GM12878 (cell line): ENCODE data around the gene ASTN1. TPM values are rescaled to one million over a fixed set of nuclear protein-coding genes. Genes with fewer than 3 reads are reported as not detected.

Experiments used
- ATAC-seq: fragments of 200-7000 bp; cut with Tn5 transposase; 3 replicates; pipeline ENCODE4 v1.9.1; 2020; ENCODE audit warnings: mild to moderate bottlenecking, moderate library complexity
- BruUV-seq: library from RNA; stranded (reverse); fragments of 400-500 nt; replicated peaks from 2 replicates; lab custom pipeline; 2021; lab: Mats Ljungman, UMichigan
- CTCF ChIA-PET: fragments of 300-600 bp; sonication (Branson Sonifier 250); formaldehyde crosslinking; extraction: SDS; loops from one replicate; lab custom pipeline; 2021; ENCODE audit warnings: inconsistent platforms; lab: Yijun Ruan, JAX
- POLR2A ChIA-PET: fragments of 350-600 bp; formaldehyde crosslinking; extraction: SDS; loops from one replicate; lab custom pipeline; 2021; ENCODE audit warnings: inconsistent platforms; lab: Charles Lee
- RAD21 ChIA-PET: fragments of 300-600 bp; sonication (Branson Sonifier 250); formaldehyde crosslinking; loops from one replicate; lab custom pipeline; 2023; ENCODE audit warnings: antibody characterized with exemption; ENCODE audit not compliant: unreplicated experiment; lab: Charles Lee
- SMC1A ChIA-PET: fragments of 300-600 bp; sonication (Branson Sonifier 250); formaldehyde crosslinking; loops from one replicate; lab custom pipeline; 2023; ENCODE audit not compliant: unreplicated experiment, uncharacterized antibody; lab: Charles Lee
- DNase-seq: peaks from one replicate; pipeline ENCODE4 v3.0.0-alpha.2; 2011; ENCODE audit warnings: low read depth, low spot score
- FAIRE-seq: peaks from 3 replicates; lab custom pipeline; 2011; peaks lifted over from hg19 to GRCh38; lab: Jason Lieb, UNC
- H2AFZ ChIP-seq: 2 replicates; pipeline ENCODE4 v1.6.0; 2011; ENCODE audit warnings: low read depth, low read length, control low read depth; ENCODE audit not compliant: control insufficient read depth
- H3K27ac ChIP-seq: 2 replicates; pipeline ENCODE4 v1.5.1; 2011; ENCODE audit warnings: control low read depth; ENCODE audit not compliant: control insufficient read depth, insufficient read depth
- H3K27me3 ChIP-seq, 2 experiments: replicated peaks in 1 of 2; 2 replicates each; pipeline versions ENCODE4 v1.6.0 to v1.6.1; 2011; ENCODE audit warnings: low read length in 1 of 2; ENCODE audit not compliant: control insufficient read depth in 2 of 2, insufficient read depth in 2 of 2
- H3K36me3 ChIP-seq, 2 experiments: 2 replicates each; pipeline ENCODE4 v1.5.1; 2011; ENCODE audit warnings: low read length in 1 of 2; ENCODE audit not compliant: control insufficient read depth in 2 of 2, insufficient read depth in 2 of 2
- H3K4me1 ChIP-seq: 2 replicates; pipeline ENCODE4 v1.6.1; 2011; ENCODE audit warnings: mild to moderate bottlenecking, low read length, moderate library complexity, mixed read lengths; ENCODE audit not compliant: control insufficient read depth, insufficient read depth
- H3K4me2 ChIP-seq: 2 replicates; pipeline ENCODE4 v1.6.0; 2011; ENCODE audit warnings: control low read depth; ENCODE audit not compliant: control insufficient read depth, insufficient read depth
- H3K4me3 ChIP-seq: fragments of 200-600 bp; sonication (generic); 2 replicates; pipeline ENCODE4 v1.5.1; 2016
- H3K79me2 ChIP-seq: 2 replicates; pipeline ENCODE4 v1.6.0; 2011; ENCODE audit warnings: low read length; ENCODE audit not compliant: control insufficient read depth, insufficient read depth
- H3K9ac ChIP-seq: 2 replicates; pipeline ENCODE4 v1.8.0; 2011; ENCODE audit warnings: low read length, control low read depth, mixed read lengths; ENCODE audit not compliant: control insufficient read depth, insufficient read depth
- H3K9me3 ChIP-seq: replicated peaks from 3 replicates; pipeline ENCODE4 v1.5.1; 2011; ENCODE audit warnings: mild to moderate bottlenecking, low read length; ENCODE audit not compliant: control insufficient read depth, insufficient read depth
- H4K20me1 ChIP-seq: 2 replicates; pipeline ENCODE4 v1.6.0; 2011; ENCODE audit not compliant: control insufficient read depth, insufficient read depth
- ATF2 ChIP-seq: IDR thresholded peaks from 2 replicates; pipeline ENCODE4 v1.6.1; 2012; ENCODE audit warnings: low read length, inconsistent platforms
- BCLAF1 ChIP-seq: fragments of 450-650 bp; IDR thresholded peaks from 2 replicates; pipeline ENCODE4 v1.6.1; 2017; ENCODE audit warnings: antibody characterized with exemption, mild to moderate bottlenecking, moderate library complexity
- CHD4 ChIP-seq: fragments of 200-600 bp; sonication (generic); IDR thresholded peaks from 2 replicates; pipeline ENCODE4 v1.6.1; 2016; ENCODE audit warnings: mild to moderate bottlenecking
- FOXK2 ChIP-seq: fragments of 450-650 bp; IDR thresholded peaks from 2 replicates; pipeline ENCODE4 v1.6.1; 2017; ENCODE audit warnings: mild to moderate bottlenecking, moderate library complexity
- NBN ChIP-seq: fragments of 450-650 bp; IDR thresholded peaks from 2 replicates; pipeline ENCODE4 v1.6.1; 2016
- NR2F1 ChIP-seq: fragments of 450-650 bp; conservative IDR thresholded peaks from 2 replicates; pipeline ENCODE4 v1.6.1; 2017; ENCODE audit warnings: mild to moderate bottlenecking
- REST ChIP-seq: IDR thresholded peaks from 2 replicates; pipeline ENCODE4 v1.6.1; 2012; ENCODE audit warnings: mild to moderate bottlenecking, low read depth, low read length
- WGBS: methylation state at CpG from one replicate; pipeline ENCODE4 v1.1.6; 2016; ENCODE audit warnings: low lambda C conversion rate; ENCODE audit not compliant: insufficient replicate concordance, insufficient coverage; ENCODE audit errors: missing lambda C conversion rate; 5-methylcytosine and 5-hydroxymethylcytosine counted together
- in situ Hi-C: fragments of 300-500 bp; cut with MboI; formaldehyde crosslinking; loops from 9 replicates; pipeline ENCODE4 v1.14.3; 2018; ENCODE audit warnings: mixed read lengths
- intact Hi-C: fragments of 100-400 bp; cut with micrococcal nuclease; formaldehyde crosslinking; loops from one replicate; pipeline ENCODE4 v1.14.2; 2022; ENCODE audit not compliant: unreplicated experiment
- polyA plus RNA-seq, 11 experiments: library from polyadenylated mRNA; depleted of rRNA in 4 of 11; unstranded in 6 of 11; stranded (reverse) in 5 of 11; fragments of >200 nt; fragmentation: Nextera tagmentation in 4 of 11; fragmentation: Illumina TruSeq in 1 of 11; extraction: Ambion mirVana in 4 of 11; extraction: Trizol in 1 of 11; gene quantifications; 1 replicate in 1 of 11; 2 replicates in 10 of 11; pipeline versions ENCODE4 v1.2.1 to v1.2.3, GENCODE V29; 2011 to 2016; ENCODE audit warnings: inconsistent platforms in 2 of 11, missing spikeins in 2 of 11, low read depth in 1 of 11
- total RNA-seq, 4 experiments: library from RNA; depleted of rRNA in 3 of 4; stranded (reverse); fragments of >200 nt in 3 of 4; fragmentation: Illumina TruSeq in 1 of 4; extraction: Trizol in 1 of 4; gene quantifications; 2 replicates each; pipeline versions ENCODE4 v1.2.1 to v1.2.3, GENCODE V29; 2013 to 2021

ASTN1 gene
- total and polyA plus RNA-seq, 10 of the 15 experiments (the other 5 are each of a cell fraction or from before 2014, with no cell fraction given): 0.04 TPM; not detected in 9

GRCh38 chr1:177173976-177174375, 9.5 kb upstream of the ASTN1 start (continued):
- no peak for TF ChIP-seq BCLAF1

- no peaks in the 10 kb centered on the region for H3K4me1 ChIP-seq
- DNase-seq (no peak), ATAC-seq (no peak), FAIRE-seq (no peak)
- ChIA-PET CTCF (no interaction called here), POLR2A (no interaction called here), RAD21 (no interaction called here), SMC1A (no interaction called here)
- no peaks in the 10 kb centered on the region for H3K79me2 ChIP-seq
- H3K27me3 ChIP-seq: peaks cover 0 to 10% of the 10 kb centered on the region in 2 experiments; a peak in 2 of 4 replicates
- H3K36me3 ChIP-seq: no peaks in the 10 kb centered on the region
- H3K27ac ChIP-seq: no peak overlapping the region
- BruUV-seq: no TSS peak
- no peak overlapping the region for H3K4me3 ChIP-seq
- in situ Hi-C loops: loop anchor here (10.0 kb wide), 1 partner anchor 278 kb away; no protein-coding TSS in a partner anchor
- no peak overlapping the region for H3K9ac ChIP-seq
- H4K20me1 ChIP-seq: no peaks in the 10 kb centered on the region
- H2AFZ ChIP-seq: no peak overlapping the region
- H3K4me2 ChIP-seq: no peak overlapping the region
- WGBS: 0% methylated on average over 3 of the region's 3 CpGs
- no peak for TF ChIP-seq CHD4
- no peak for TF ChIP-seq NBN
- no peak for TF ChIP-seq REST
- TF ChIP-seq FOXK2: no peak
- TF ChIP-seq ATF2: no peak
- TF ChIP-seq NR2F1: no peak
- no peaks in the 10 kb centered on the region for H3K9me3 ChIP-seq
- intact Hi-C loops: no loop called here
Measured at GRCh38 chr1:177172866-177173265, 8.4 kb upstream of the ASTN1 start.
